ENCODE data around the gene CMSS1.

The CMSS1 gene

DNA sequence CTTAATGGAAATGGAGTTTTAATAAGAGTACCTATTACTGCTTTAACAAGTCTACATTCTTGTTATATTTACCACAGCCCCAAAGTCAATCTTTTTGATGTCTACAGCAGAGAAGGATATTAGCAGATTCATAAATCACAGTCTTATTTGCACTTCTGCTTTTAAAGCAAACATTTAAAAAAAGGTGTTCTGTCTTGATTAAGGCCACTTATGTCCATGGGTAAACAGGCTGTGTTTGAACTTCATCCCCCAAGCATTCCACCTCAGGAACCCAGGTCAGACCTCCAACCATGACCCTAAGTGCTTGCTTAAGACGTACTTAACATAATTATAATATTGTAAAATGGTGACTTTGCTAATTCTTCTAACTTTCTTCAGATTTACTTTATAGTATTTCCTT is 113.4 kb downstream of the CMSS1 start:
- H3K4me2 ChIP-seq (ENCODE audit: low read length): no peak overlapping the region
- TF ChIP-seq CTCF (IDR thresholded peaks at IDR 0.05): no peak
- H3K27ac ChIP-seq: no peak overlapping the region
- H3K4me3 ChIP-seq (ENCODE audit: low read depth, low read length): no peak overlapping the region
- no peak overlapping the region for H3K9ac ChIP-seq
- H3K9me3 ChIP-seq (ENCODE audit: control insufficient read depth, low read length): no peaks in the 10 kb centered on the region
- no peak overlapping the region for H2AFZ ChIP-seq
- no peaks in the 10 kb centered on the region for H3K36me3 ChIP-seq (ENCODE audit: control insufficient read depth, insufficient read depth, low read length)
- H3K4me1 ChIP-seq: peaks cover 18% of the 10 kb centered on the region
- no peaks in the 10 kb centered on the region for H3K27me3 ChIP-seq (ENCODE audit: control insufficient read depth, insufficient read depth, low read length)
- H3K79me2 ChIP-seq: no peaks in the 10 kb centered on the region

GRCh38 chr3:99933971-99934750 is 116.5 kb downstream of the CMSS1 start:
- TF ChIP-seq CTCF (IDR thresholded peaks at IDR 0.05): no peak
- H3K9me3 ChIP-seq (ENCODE audit: control insufficient read depth, low read length): no peaks in the 10 kb centered on the region
- no peak overlapping the region for H2AFZ ChIP-seq
- no peak overlapping the region for H3K4me2 ChIP-seq (ENCODE audit: low read length)
- H3K9ac ChIP-seq: no peak overlapping the region
- H3K4me1 ChIP-seq: peaks cover 20% of the 10 kb centered on the region
- no peaks in the 10 kb centered on the region for H3K27me3 ChIP-seq (ENCODE audit: control insufficient read depth, insufficient read depth, low read length)
- peak overlapping the region; percentile 1 for H3K27ac ChIP-seq
- no peaks in the 10 kb centered on the region for H3K36me3 ChIP-seq (ENCODE audit: control insufficient read depth, insufficient read depth, low read length)
- H3K4me3 ChIP-seq (ENCODE audit: low read depth, low read length): no peak overlapping the region
- H3K79me2 ChIP-seq: no peaks in the 10 kb centered on the region

GRCh38 chr3:99934975-99935797 is 117.5 kb downstream of the CMSS1 start:
- no peak for TF ChIP-seq CTCF (IDR thresholded peaks at IDR 0.05)
- Histone ChIP-seq H3K4me3 (ENCODE audit: low read depth, low read length) (peak overlapping the region; percentile 7), H3K27me3 (ENCODE audit: control insufficient read depth, insufficient read depth, low read length) (no peaks in the 10 kb centered on the region), H3K4me2 (ENCODE audit: low read length) (peak overlapping the region; percentile 23), H3K9me3 (ENCODE audit: control insufficient read depth, low read length) (no peaks in the 10 kb centered on the region), H3K36me3 (ENCODE audit: control insufficient read depth, insufficient read depth, low read length) (no peaks in the 10 kb centered on the region), H3K4me1 (peaks cover 23% of the 10 kb centered on the region), H2AFZ (peak overlapping the region; percentile 58), H3K27ac (peak overlapping the region; percentile 36), H3K79me2 (no peaks in the 10 kb centered on the region), H3K9ac (no peak overlapping the region)

DNA sequence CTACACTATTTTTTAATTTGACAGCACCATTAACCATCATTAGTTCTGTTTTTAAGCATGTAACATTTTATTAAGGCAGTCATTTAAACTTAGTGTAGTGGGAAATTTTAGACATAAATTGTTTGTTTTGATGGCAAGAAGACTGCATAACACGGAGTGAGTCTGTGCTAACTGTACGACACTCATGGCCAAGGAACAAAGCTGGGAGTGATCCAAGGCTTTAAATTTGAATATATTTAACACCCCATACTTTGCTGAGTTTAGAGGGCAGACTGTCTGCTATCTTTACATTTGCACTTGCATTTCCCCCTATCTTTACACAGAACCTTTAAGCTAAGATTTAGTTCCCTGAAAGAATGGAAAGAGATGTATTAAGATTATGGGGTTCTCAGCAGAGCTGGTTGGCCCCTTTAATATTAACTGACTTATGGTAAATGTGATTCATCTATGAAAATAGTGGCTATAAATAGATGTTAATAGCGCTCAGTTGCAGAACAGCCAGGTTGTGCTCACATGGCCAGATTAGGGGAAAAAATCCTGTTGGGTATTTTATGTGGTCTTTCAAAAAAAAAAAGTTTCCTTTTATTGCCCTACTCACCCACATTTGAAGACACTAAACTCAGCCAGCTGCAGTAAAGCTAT is 120.7 kb downstream of the CMSS1 start:
- Histone ChIP-seq H3K9ac (no peak overlapping the region), H3K9me3 (ENCODE audit: control insufficient read depth, low read length) (no peaks in the 10 kb centered on the region), H2AFZ (no peak overlapping the region), H3K4me2 (ENCODE audit: low read length) (no peak overlapping the region), H3K27ac (no peak overlapping the region), H3K4me1 (peaks cover 23% of the 10 kb centered on the region), H3K79me2 (no peaks in the 10 kb centered on the region), H3K4me3 (ENCODE audit: low read depth, low read length) (no peak overlapping the region), H3K27me3 (ENCODE audit: control insufficient read depth, insufficient read depth, low read length) (no peaks in the 10 kb centered on the region), H3K36me3 (ENCODE audit: control insufficient read depth, insufficient read depth, low read length) (no peaks in the 10 kb centered on the region)
- no peak for TF ChIP-seq CTCF (IDR thresholded peaks at IDR 0.05)
